ENCODE results near the gene EFCC1. TPM values are rescaled to one million over a fixed set of nuclear protein-coding genes. Genes with fewer than 3 reads are reported as not detected.

EFCC1 gene
- total and polyA plus RNA-seq, 2 of the 8 experiments (the other 6 are each of a cell fraction or from before 2014, with no cell fraction given): 0.14 to 0.37 TPM

GRCh38 chr3:128994173-128994512 is 7.0 kb upstream of the EFCC1 start:
- DNase-seq (ENCODE audit: low read depth in 1 of 2, low spot score in 2 of 2) (no peak), FAIRE-seq (no peak)
- H2BK20ac ChIP-seq (ENCODE audit: low read length): no peak overlapping the region
- no peaks in the 10 kb centered on the region for H3K79me2 ChIP-seq (ENCODE audit: control insufficient read depth in 1 of 2, insufficient read depth in 2 of 2, low read length in 2 of 2)
- H3K14ac ChIP-seq (ENCODE audit: insufficient read length): no peak overlapping the region
- 23% methylated on average over 9 of the region's 13 CpGs; no CpG with 5 or more reads in 1 of the 2 experiments for WGBS, 2 experiments (ENCODE audit: extremely low coverage in 1 of 2, insufficient coverage in 1 of 2, insufficient read length in 1 of 2, insufficient replicate concordance in 2 of 2, low coverage in 1 of 2, low lambda C conversion rate in 2 of 2, missing lambda C conversion rate in 1 of 2)
- H2BK12ac ChIP-seq (ENCODE audit: low read depth, low read length): no peak overlapping the region
- peak overlapping the region; percentile 90 to 94 for H3K4me2 ChIP-seq (ENCODE audit: insufficient read depth in 1 of 2, low read depth in 2 of 2, low read length in 2 of 2)
- H4K20me1 ChIP-seq (replicated peaks in 1 of 2; ENCODE audit: control insufficient read depth in 1 of 2, insufficient read depth in 2 of 2, low read length in 2 of 2): no peaks in the 10 kb centered on the region
- H3K27ac ChIP-seq (ENCODE audit: low read depth, low read length): no peak overlapping the region
- H3K9me3 ChIP-seq (ENCODE audit: insufficient read depth in 2 of 2, low read depth in 1 of 2, low read length in 1 of 2): no peaks in the 10 kb centered on the region
- no peak overlapping the region for H3K56ac ChIP-seq (replicated peaks; ENCODE audit: insufficient read length, low read depth, low read length)
- ChIA-PET CTCF (ENCODE audit: partially characterized antibody) (interaction anchor here (1.0 to 3.6 kb wide), 6 partner anchors 9 to 251 kb away, joined by 3 to 28 read pairs (median 6); no protein-coding TSS in a partner anchor), POLR2A (ENCODE audit: partially characterized antibody) (interaction anchor here (0.7 to 1.9 kb wide), 10 partner anchors 8 to 322 kb away, joined by 3 to 5 read pairs (median 4); partner anchors contain the start of gene ACAD9)
- H2BK15ac ChIP-seq (ENCODE audit: low read length): no peak overlapping the region
- no peak overlapping the region for H2AK5ac ChIP-seq (ENCODE audit: low read depth, low read length)
- peaks cover 0 to 19% (median 17%) of the 10 kb centered on the region in 4 experiments; a peak in 6 of 7 replicates for H3K27me3 ChIP-seq (replicated peaks in 1 of 4; ENCODE audit: control insufficient read depth in 3 of 4, extremely low read depth in 1 of 4, insufficient read depth in 3 of 4, low read length in 3 of 4)
- peak overlapping the region; percentile 8 to 62 (median 48); a peak in 5 of 8 replicates for H3K4me3 ChIP-seq (ENCODE audit: extremely low read depth in 1 of 4, insufficient read depth in 2 of 4, low read depth in 3 of 4, low read length in 4 of 4)
- H3K18ac ChIP-seq (ENCODE audit: extremely low read depth, low read length): no peak overlapping the region
- no peak overlapping the region for H2BK5ac ChIP-seq (ENCODE audit: low read depth, low read length)
- no peak overlapping the region for H3K4ac ChIP-seq (replicated peaks; ENCODE audit: insufficient read length, low read depth, low read length)
- no peaks in the 10 kb centered on the region for H3K79me1 ChIP-seq (ENCODE audit: low read depth, low read length)
- no peak overlapping the region for H2BK120ac ChIP-seq (replicated peaks; ENCODE audit: low read depth, low read length)
- H2AFZ ChIP-seq (ENCODE audit: low read length): 0 out of 2 replicates have a peak overlapping the region, but pooled peaks have one; percentile 30
- H4K5ac ChIP-seq (ENCODE audit: insufficient read length, low read depth, low read length): no peak overlapping the region
- 0 out of 7 replicates have a peak overlapping the region, but pooled peaks of 1 of the 4 experiments have one; percentile 16 for H3K9ac ChIP-seq (replicated peaks in 1 of 4; ENCODE audit: extremely low read depth in 1 of 4, low read depth in 3 of 4, low read length in 3 of 4)
- H4K8ac ChIP-seq (ENCODE audit: extremely low read depth, insufficient read depth, low read length): no peak overlapping the region
- H3K4me1 ChIP-seq (replicated peaks in 1 of 4; ENCODE audit: control insufficient read depth in 3 of 4, insufficient read depth in 4 of 4, low read length in 3 of 4): peaks cover 7 to 16% (median 10%) of the 10 kb centered on the region in 4 experiments
- no peak overlapping the region for H3K23ac ChIP-seq (ENCODE audit: insufficient read length)
- no peaks in the 10 kb centered on the region for H3K36me3 ChIP-seq (ENCODE audit: control insufficient read depth in 2 of 4, insufficient read depth in 4 of 4, low read length in 3 of 4)
- no peak overlapping the region for H4K91ac ChIP-seq (replicated peaks; ENCODE audit: insufficient read length, low read length)
- H3K23me2 ChIP-seq (ENCODE audit: low read depth, low read length): peaks cover 8% of the 10 kb centered on the region; the same call in 1 of the 2 replicates
- no peak for TF ChIP-seq GABPA (IDR thresholded peaks at IDR 0.05; ENCODE audit: borderline replicate concordance, insufficient read depth, low read length)
- no peak for TF ChIP-seq NANOG (IDR thresholded peaks at IDR 0.05; ENCODE audit: insufficient read depth, low read depth, low read length, poor library complexity, severe bottlenecking)
- TF ChIP-seq KDM5A (IDR thresholded peaks at IDR 0.05; ENCODE audit: low read length): no peak
- no peak for TF ChIP-seq CREB1 (IDR thresholded peaks at IDR 0.05)
- TF ChIP-seq EZH2 (IDR thresholded peaks at IDR 0.05; ENCODE audit: low read depth, low read length, severe bottlenecking): no peak
- no peak for TF ChIP-seq POLR2AphosphoS5 (IDR thresholded peaks at IDR 0.05; ENCODE audit: low read depth, low read length)
- TF ChIP-seq CHD2 (IDR thresholded peaks at IDR 0.05; ENCODE audit: low read length): no peak
- TF ChIP-seq CBX5 (IDR thresholded peaks at IDR 0.05; ENCODE audit: low read depth, low read length): no peak
- no peak for TF ChIP-seq HDAC2 (IDR thresholded peaks at IDR 0.05; ENCODE audit: borderline replicate concordance in 1 of 2, low read depth in 2 of 2, low read length in 2 of 2)
- TF ChIP-seq ATF2 (IDR thresholded peaks at IDR 0.05; ENCODE audit: low read length): no peak
